ENCODE data around the gene BLOC1S6.

- no peak for TF ChIP-seq ZBTB33 (CRISPR knock-in tag; IDR thresholded peaks at IDR 0.05)
- TF ChIP-seq GABPA (IDR thresholded peaks at IDR 0.05; ENCODE audit: low read depth, low read length), result no peak
- TF ChIP-seq GABPA (CRISPR knock-in tag; IDR thresholded peaks at IDR 0.05; ENCODE audit: low read depth), result no peak
- TF ChIP-seq ZNF333 (CRISPR knock-in tag; IDR thresholded peaks at IDR 0.05; ENCODE audit: borderline replicate concordance), result no peak
- no peak for TF ChIP-seq ATF6 (CRISPR knock-in tag; conservative IDR thresholded peaks at IDR 0.05)
Observed at GRCh38 chr15:45555934-45556608, 31.1 kb upstream of the BLOC1S6 start.

All from HepG2 (cell line).